AG09309 (cell line): ENCODE measurements around the gene HCAR1.
"Not testable (repeated sequence)": the region's sequence is repeated elsewhere in the genome, so short reads cannot be mapped to it uniquely, and the experiment has no call there.

Source experiments
- DNase-seq: peaks from one replicate; pipeline ENCODE4 v3.0.0-alpha.2; 2010; ENCODE audit warnings: low read depth
- H3K4me3 ChIP-seq: 2 replicates; pipeline ENCODE4 v1.5.1; 2011; ENCODE audit warnings: mild to moderate bottlenecking, low read depth, low read length, moderate library complexity; ENCODE audit not compliant: control insufficient read depth
- CTCF ChIP-seq: IDR thresholded peaks from 2 replicates; pipeline ENCODE4 v1.5.1; 2011; ENCODE audit warnings: mild to moderate bottlenecking, low read depth, low read length, inconsistent platforms; ENCODE audit not compliant: insufficient read depth, control insufficient read depth; ENCODE audit errors: missing control alignments

Gene HCAR1

DNA sequence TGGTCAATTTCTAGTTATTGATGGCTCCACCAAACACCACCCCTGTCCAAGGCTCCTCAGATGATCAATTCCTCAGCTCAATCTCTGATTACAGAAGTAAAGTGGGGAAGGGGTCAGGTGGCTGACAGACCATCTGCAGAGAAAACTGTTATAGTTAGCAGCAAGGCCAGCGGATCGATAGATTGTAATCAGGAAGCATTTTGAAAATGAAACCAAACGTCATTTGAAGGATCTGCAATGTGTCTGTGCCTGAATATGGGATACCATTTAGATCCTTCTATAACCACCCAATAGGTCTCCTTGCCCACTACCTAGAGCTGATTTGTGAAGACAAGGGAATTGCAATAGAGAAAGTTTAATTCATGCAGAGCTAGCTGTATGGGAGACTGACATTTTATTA lies 39.1 kb downstream of the HCAR1 start:
- H3K4me3 ChIP-seq, result no peak overlapping the region
- no peak for TF ChIP-seq CTCF
- DNase-seq, result no peak

DNA sequence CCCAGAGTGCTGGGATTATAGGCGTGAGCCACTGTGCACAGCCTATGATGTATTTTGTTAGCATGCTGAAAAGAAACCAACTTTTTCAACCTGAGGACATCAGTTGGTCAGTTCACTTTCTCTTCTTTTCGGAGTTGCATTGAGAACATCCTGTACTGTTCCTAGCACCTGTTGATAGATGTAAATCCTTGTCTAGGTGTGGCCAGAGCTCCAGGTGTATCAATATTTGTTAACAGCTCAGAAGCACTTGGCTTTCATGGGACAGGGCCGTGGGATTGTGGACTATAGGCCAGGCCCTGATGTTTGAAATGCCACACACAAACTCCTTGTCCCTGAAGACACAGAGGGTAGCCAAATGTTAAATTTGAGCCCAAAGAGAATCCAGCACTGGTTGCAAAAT lies 42.4 kb downstream of the HCAR1 start:
- no peak for TF ChIP-seq CTCF
- no peak for DNase-seq
- H3K4me3 ChIP-seq, result no peak overlapping the region

GRCh38 chr12:122687086-122687485 lies 43.6 kb downstream of the HCAR1 start:
- no peak for DNase-seq
- no peak for TF ChIP-seq CTCF

GRCh38 chr12:122686538-122686937 lies 44.1 kb downstream of the HCAR1 start:
- no peak overlapping the region for H3K4me3 ChIP-seq
- no peak for DNase-seq
- no peak for TF ChIP-seq CTCF

More at GRCh38 chr12:122687086-122687485, 43.6 kb downstream of the HCAR1 start:
- H3K4me3 ChIP-seq, result no peak overlapping the region

GRCh38 chr12:122684297-122684813 lies 46.3 kb downstream of the HCAR1 start:
- no peak for DNase-seq
- TF ChIP-seq CTCF, result no peak
- H3K4me3 ChIP-seq, result no peak overlapping the region

GRCh38 chr12:122681814-122682213 lies 48.8 kb downstream of the HCAR1 start:
- TF ChIP-seq CTCF, result no peak
- H3K4me3 ChIP-seq, result no peak overlapping the region
- DNase-seq, result peak; percentile 29

DNA sequence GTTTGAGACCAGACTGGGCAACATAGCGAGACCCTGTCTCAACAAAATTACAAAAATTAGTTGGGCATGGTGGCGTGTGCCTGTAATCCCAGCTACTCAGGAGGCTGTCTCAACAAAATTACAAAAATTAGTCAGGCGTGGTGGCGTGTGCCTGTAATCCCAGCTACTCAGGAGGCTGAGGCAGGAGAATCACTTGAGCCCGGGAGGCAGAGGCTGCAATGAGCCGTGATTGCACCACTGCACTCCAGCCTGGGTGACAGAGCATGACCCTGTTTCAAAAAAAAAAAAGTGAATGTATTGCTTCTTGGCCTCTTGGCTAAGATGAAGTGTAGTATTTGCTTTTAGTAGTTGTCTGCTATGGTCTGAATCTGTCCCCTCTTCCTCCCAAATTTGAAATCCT lies 49.7 kb downstream of the HCAR1 start:
- H3K4me3 ChIP-seq, DNase-seq: not testable (repeated sequence)

DNA sequence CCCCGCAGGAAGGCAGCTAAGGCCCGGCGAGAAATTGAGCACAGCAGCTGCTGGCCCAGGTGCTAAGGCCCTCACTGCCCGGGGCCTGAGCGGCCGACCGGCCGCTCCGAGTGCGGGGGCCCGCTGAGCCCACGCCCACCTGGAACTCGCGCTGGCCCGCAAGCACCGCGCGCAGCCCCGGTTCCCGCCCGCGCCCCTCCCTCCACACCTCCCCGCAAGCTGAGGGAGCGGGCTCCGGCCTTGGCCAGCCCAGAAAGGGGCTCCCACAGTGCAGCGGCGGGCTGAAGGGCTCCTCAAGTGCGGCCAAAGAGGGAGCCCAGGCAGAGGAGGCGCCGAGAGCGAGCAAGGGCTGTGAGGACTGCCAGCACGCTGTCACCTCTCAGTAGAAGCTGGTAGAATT lies 53.9 kb downstream of the HCAR1 start:
- not testable (repeated sequence) for DNase-seq, H3K4me3 ChIP-seq
